Measurements from ENCODE around the gene GAREM1.
"Not testable (repeated sequence)": the region's sequence is repeated elsewhere in the genome, so short reads cannot be mapped to it uniquely, and the experiment has no call there.

Gene GAREM1

DNA sequence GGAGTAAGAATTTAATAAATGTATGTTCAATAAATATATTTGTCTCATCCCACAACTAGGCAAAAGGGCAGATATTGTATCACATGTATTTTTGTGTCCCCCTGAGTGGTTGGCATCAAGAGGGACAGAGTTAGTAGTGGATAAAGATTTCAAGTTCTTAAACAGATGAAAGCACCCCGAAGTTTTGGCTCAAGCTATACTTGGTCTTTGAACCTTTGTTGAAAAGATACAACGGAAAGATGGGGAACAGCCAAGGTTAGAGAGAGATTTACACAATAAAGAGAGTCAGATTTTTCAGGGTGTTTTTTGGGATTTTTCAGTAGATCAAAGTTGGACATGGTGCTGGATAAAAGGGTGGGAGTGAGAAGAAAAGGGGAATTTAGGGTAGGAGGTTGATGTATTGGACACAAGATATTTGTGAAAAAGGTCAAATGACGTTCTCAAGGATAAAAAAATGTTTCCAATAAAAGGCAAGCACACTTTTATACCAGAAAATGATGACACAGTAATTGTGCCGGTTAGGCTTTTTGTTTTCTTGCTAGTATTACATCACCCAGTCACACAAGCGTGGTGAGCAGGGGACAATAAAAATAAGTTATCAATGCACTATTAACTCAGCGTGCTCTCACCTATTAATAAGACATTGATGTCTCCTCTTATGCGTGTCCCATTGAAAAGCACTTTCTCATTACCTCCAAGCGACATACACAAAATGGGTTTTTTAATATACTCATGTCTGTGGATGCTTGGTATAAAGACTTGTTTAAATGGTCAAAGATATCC lies 221.3 kb downstream of the GAREM1 start:
- DNase-seq, result no peak

GRCh38 chr18:32244881-32245280 lies 225.8 kb downstream of the GAREM1 start:
- no peak for DNase-seq

- DNase-seq, result no peak
Measured at GRCh38 chr18:32243358-32243757, 227.3 kb downstream of the GAREM1 start.

- no peak for DNase-seq
Measured at GRCh38 chr18:32242395-32242794, 228.3 kb downstream of the GAREM1 start.

DNA sequence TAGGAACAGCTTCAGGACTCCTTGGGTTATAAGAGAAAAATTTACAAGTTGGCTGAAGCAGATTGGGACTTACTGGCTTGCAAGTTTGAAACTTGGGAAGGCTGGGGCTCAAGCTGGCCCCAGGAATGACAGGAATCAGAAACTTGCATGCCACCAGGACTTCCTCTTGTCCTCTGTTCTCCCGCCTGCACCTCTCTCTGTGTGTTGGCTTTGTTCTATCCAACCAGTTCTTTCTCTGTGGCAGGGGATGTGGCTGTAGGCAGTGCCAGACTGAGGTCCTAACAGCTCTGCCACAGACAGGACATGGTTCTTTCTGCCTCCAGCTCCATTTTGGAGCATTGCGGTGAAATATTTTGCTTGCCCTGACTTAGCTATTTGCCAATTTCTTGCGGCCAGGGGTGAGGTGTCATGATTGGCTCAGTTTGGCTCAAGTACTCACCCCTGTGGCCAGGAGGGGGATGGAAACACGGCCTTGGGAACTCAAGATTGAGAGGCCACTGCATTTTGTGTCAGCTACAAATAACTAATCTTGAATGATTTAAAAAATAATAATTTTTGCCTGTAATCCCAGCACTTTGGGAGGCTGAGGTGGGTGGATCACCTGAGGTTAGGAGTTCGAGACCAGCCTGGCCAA lies 231.9 kb downstream of the GAREM1 start:
- DNase-seq, result no peak

DNA sequence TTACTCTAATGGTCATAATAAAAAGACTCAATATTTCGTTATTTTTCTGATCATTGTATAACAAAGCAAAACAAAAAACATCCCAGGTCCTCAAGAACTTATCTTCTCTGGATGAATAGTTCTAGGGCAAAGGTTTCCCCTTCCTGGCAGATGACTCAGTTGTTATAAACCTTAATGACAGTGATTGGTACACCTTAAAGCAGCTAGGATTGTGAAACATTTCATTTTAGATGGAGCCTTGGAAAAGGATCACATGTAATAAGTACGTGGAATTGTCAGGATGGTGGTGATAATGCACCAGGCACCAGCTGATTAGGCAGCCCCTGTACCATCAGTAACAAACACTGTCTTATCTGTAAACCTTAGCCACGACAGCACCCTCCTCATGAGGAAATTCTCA lies 233.6 kb downstream of the GAREM1 start:
- no peak for DNase-seq

DNA sequence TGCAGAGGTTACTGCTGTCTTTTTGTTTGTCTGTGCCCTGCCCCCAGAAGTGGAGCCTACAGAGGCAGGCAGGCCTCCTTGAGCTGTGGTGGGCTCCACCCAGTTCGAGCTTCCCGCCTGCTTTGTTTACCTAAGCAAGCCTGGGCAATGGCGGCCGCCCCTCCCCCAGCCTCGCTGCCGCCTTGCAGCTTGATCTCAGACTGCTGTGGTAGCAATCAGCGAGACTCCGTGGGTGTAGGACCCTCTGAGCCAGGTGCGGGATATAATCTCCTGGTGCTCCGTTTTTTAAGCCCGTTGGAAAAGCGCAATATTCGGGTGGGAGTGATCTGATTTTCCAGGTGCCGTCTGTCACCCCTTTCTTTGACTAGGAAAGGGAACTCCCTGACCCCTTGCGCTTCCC lies 237.3 kb downstream of the GAREM1 start:
- not testable (repeated sequence) for DNase-seq

DNA sequence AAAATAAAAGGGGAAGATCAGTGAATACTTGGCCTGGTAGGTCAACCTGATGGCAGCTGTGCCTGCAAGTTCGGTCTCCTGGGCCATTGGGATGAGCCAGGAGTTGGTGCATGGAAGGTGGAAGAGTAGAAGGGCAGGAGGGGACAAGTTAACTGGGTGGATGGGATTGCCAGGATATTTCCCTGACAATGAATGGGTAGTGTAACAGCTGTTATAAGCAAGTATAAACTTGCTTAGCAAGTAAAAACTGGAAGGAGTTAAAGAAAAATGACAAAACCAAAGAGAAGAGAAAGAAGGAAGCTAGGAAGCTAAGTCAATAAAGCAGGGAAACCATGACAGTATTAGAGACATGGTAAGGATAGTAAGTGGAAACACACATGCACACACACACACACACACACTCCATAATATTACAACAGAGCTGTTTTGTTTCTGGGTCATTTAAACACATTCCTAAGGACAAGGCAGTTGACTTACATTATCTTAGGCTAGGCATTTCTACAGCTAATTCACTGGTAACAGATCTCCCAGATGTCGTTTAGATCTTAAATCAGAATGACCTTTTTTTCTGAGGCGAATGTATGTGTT lies 251.2 kb downstream of the GAREM1 start:
- DNase-seq, result no peak

- no peak for DNase-seq
Measured at GRCh38 chr18:32216390-32216789, 254.3 kb downstream of the GAREM1 start.

- DNase-seq, result no peak
Measured at GRCh38 chr18:32213693-32214092, 257.0 kb downstream of the GAREM1 start.
